Measurements from ENCODE around the gene FUT6. TPM values are rescaled to one million over a fixed set of nuclear protein-coding genes. Genes with fewer than 3 reads are reported as not detected.
"Not testable (repeated sequence)": the region's sequence is repeated elsewhere in the genome, so short reads cannot be mapped to it uniquely, and the experiment has no call there.

FUT6 gene
- total RNA-seq (ENCODE audit: low replicate concordance): not detected in 2 replicates

- no peak within 1 kb of the TSS for H3K4me3 ChIP-seq (ENCODE audit: low read depth, low read length)
- DNase-seq (ENCODE audit: low read depth): no peak
- TF ChIP-seq CTCF (IDR thresholded peaks at IDR 0.05; ENCODE audit: insufficient read depth, low read length): no peak
These were observed at the start of gene FUT6 for GRCh38 chr19:5839065-5840017. Gene FUT6, minus strand, starts transcription at chr19:5839702. Its CDS starts 7,135 bp downstream, at chr19:5832567.

GRCh38 chr19:5884065-5884811 lies 44.7 kb upstream of the FUT6 start:
- DNase-seq (ENCODE audit: low read depth): not testable (repeated sequence)

GRCh38 chr19:5883157-5883873 lies 43.8 kb upstream of the FUT6 start:
- not testable (repeated sequence) for H3K4me3 ChIP-seq (ENCODE audit: low read depth, low read length)
- peak; percentile 25 for DNase-seq (ENCODE audit: low read depth)

More at GRCh38 chr19:5884065-5884811, 44.7 kb upstream of the FUT6 start:
- not testable (repeated sequence) for H3K4me3 ChIP-seq (ENCODE audit: low read depth, low read length)

GRCh38 chr19:5882421-5882968 lies 43.0 kb upstream of the FUT6 start:
- no peak for DNase-seq (ENCODE audit: low read depth)
- TF ChIP-seq CTCF (IDR thresholded peaks at IDR 0.05; ENCODE audit: insufficient read depth, low read length): no peak
- no peak overlapping the region for H3K4me3 ChIP-seq (ENCODE audit: low read depth, low read length)

GRCh38 chr19:5881543-5882299 lies 42.2 kb upstream of the FUT6 start:
- DNase-seq (ENCODE audit: low read depth): no peak
- no peak for TF ChIP-seq CTCF (IDR thresholded peaks at IDR 0.05; ENCODE audit: insufficient read depth, low read length)
- H3K4me3 ChIP-seq (ENCODE audit: low read depth, low read length): no peak overlapping the region

GRCh38 chr19:5880604-5881078 lies 41.1 kb upstream of the FUT6 start:
- DNase-seq (ENCODE audit: low read depth): peak; percentile 80
- H3K4me3 ChIP-seq (ENCODE audit: low read depth, low read length): no peak overlapping the region
- TF ChIP-seq CTCF (IDR thresholded peaks at IDR 0.05; ENCODE audit: insufficient read depth, low read length): no peak

GRCh38 chr19:5880196-5880595 lies 40.7 kb upstream of the FUT6 start:
- TF ChIP-seq CTCF (IDR thresholded peaks at IDR 0.05; ENCODE audit: insufficient read depth, low read length): no peak
- no peak for DNase-seq (ENCODE audit: low read depth)
- H3K4me3 ChIP-seq (ENCODE audit: low read depth, low read length): no peak overlapping the region

Measured in fibroblast of the aortic adventitia (primary cell).